Peyer's patch (tissue), 4 donors: ENCODE data around the gene PIR. TPM values are rescaled to one million over a fixed set of nuclear protein-coding genes. Genes with fewer than 3 reads are reported as not detected.

Experiments used
- DNase-seq, 3 donors: peaks; one replicate each; pipeline ENCODE4 v3.0.0-alpha.2; 2017 to 2019
- H3K27ac ChIP-seq, 4 donors: fragments of 200-600 bp; sonication (generic); one replicate each; pipeline ENCODE4 v1.5.1; 2016 to 2019
- H3K27me3 ChIP-seq, 2 donors: fragments of 200-600 bp; sonication (generic); one replicate each; pipeline ENCODE4 v1.5.1; 2019
- H3K36me3 ChIP-seq, 3 donors: fragments of 200-600 bp; sonication (generic); one replicate each; pipeline ENCODE4 v1.5.1; 2016 to 2019
- H3K4me1 ChIP-seq, 4 donors: fragments of 200-600 bp; sonication (generic); one replicate each; pipeline ENCODE4 v1.5.1; 2016 to 2019
- H3K4me3 ChIP-seq, 4 donors: fragments of 200-600 bp; sonication (generic); 1 replicate in 3 of 4; 2 replicates in 1 of 4; pipeline ENCODE4 v1.5.1; 2016 to 2019; ENCODE audit warnings: mild to moderate bottlenecking in 1 of 4
- H3K9me3 ChIP-seq, 4 donors: fragments of 200-600 bp; sonication (generic); one replicate each; pipeline ENCODE4 v1.5.1; 2016 to 2019; ENCODE audit warnings: mild to moderate bottlenecking in 1 of 4
- POLR2A ChIP-seq, 2 donors: fragments of 450-650 bp; IDR thresholded peaks; one replicate each; pipeline ENCODE4 v1.5.1; 2017; ENCODE audit warnings: antibody characterized with exemption in 2 of 2, mild to moderate bottlenecking in 2 of 2, moderate library complexity in 2 of 2
- total RNA-seq, 4 donors: library from RNA; depleted of rRNA; stranded (reverse); fragments of >200 nt; gene quantifications; one replicate each; pipeline ENCODE4 v1.1.0, GENCODE V29; 2016
- TF ChIP-seq, protein P1 (sequence below), 6 experiments: fragments of 450-650 bp in 4 of 6; fragments of 200-600 bp in 2 of 6; sonication (generic) in 1 of 6; IDR thresholded peaks; one replicate each; pipeline ENCODE4 v1.5.1; 2017 to 2019; ENCODE audit warnings: antibody characterized with exemption in 6 of 6, mild to moderate bottlenecking in 3 of 6, moderate library complexity in 1 of 6

The PIR gene
- total RNA-seq, 4 donors from 2014 or later = 5.7 to 23.1 (median 15.8) TPM

GRCh38 chrX:15451913-15452312, 41.2 kb downstream of the PIR start:
- no peak overlapping the region for H3K27ac ChIP-seq
- H3K4me1 ChIP-seq = no peaks in the 10 kb centered on the region
- H3K36me3 ChIP-seq = no peaks in the 10 kb centered on the region
- H3K4me3 ChIP-seq = no peak overlapping the region
- H3K27me3 ChIP-seq = no peaks in the 10 kb centered on the region
- no peaks in the 10 kb centered on the region for H3K9me3 ChIP-seq
- no peak for DNase-seq
- TF ChIP-seq POLR2A (IDR thresholded peaks at IDR 0.05) = no peak
- TF ChIP-seq, protein P1, sequence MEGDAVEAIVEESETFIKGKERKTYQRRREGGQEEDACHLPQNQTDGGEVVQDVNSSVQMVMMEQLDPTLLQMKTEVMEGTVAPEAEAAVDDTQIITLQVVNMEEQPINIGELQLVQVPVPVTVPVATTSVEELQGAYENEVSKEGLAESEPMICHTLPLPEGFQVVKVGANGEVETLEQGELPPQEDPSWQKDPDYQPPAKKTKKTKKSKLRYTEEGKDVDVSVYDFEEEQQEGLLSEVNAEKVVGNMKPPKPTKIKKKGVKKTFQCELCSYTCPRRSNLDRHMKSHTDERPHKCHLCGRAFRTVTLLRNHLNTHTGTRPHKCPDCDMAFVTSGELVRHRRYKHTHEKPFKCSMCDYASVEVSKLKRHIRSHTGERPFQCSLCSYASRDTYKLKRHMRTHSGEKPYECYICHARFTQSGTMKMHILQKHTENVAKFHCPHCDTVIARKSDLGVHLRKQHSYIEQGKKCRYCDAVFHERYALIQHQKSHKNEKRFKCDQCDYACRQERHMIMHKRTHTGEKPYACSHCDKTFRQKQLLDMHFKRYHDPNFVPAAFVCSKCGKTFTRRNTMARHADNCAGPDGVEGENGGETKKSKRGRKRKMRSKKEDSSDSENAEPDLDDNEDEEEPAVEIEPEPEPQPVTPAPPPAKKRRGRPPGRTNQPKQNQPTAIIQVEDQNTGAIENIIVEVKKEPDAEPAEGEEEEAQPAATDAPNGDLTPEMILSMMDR (IDR thresholded peaks at IDR 0.05) = no peak

DNA sequence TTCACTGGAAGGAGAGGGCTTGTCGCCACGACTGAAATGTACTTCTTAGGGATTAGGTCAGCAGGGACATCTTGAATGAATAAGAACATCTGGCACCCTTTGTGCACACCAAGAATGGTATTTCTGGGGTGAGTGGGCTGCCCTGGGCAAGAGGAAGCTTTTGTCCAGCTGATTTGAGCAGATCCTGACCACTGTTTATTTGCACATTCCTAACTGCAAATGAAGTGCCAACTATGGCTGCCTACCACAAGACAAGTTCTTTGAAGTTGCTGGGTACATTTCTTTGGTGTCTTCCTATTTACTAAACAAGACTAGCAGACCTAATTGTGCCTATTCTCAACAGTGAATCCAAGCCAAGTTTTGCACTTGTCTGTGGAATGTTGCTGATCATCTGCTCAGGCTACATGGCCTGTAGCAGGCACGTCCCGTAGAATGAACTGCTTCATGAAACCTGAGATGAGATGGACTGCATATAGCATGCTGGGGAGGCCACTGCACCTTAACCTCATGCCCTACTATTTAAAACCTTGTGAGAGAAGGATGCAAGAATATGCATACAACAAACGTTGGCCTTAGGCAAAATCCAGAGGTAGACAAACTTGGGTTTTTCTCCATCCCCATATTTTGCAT, 45.0 kb downstream of the PIR start:
- H3K36me3 ChIP-seq = no peaks in the 10 kb centered on the region

DNA sequence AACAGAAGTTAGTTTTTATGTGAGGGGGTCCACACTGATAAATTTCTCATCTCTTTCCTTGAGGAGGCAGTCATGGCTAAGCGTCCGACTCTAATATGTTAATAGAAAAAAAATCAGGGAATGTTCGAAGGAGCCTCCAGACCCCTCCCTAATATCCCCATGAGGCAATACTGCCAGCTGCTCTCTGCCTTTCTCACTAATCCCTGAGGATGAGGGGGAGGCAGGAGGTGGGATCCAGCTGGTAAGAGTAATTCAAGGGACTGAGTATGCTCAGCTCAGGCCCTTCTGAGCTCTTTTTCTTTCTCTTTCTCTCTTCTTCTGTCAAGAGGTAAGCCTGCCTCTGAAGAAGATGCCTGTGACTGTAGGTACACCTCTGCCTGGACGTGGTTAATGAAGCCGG, 51.7 kb downstream of the PIR start:
- no peak overlapping the region for H3K4me3 ChIP-seq
- DNase-seq = no peak
- TF ChIP-seq, protein P1 (IDR thresholded peaks at IDR 0.05) = no peak
- TF ChIP-seq POLR2A (IDR thresholded peaks at IDR 0.05) = no peak
- H3K4me1 ChIP-seq = no peaks in the 10 kb centered on the region
- no peaks in the 10 kb centered on the region for H3K9me3 ChIP-seq
- H3K27me3 ChIP-seq = no peaks in the 10 kb centered on the region
- H3K27ac ChIP-seq = no peak overlapping the region
- H3K36me3 ChIP-seq = no peaks in the 10 kb centered on the region

More for the DNA sequence above, 45.0 kb downstream of the PIR start:
- DNase-seq = no peak
- H3K9me3 ChIP-seq = no peaks in the 10 kb centered on the region
- no peak overlapping the region for H3K4me3 ChIP-seq
- TF ChIP-seq POLR2A (IDR thresholded peaks at IDR 0.05) = no peak
- TF ChIP-seq, protein P1 (IDR thresholded peaks at IDR 0.05) = no peak
- H3K4me1 ChIP-seq = no peaks in the 10 kb centered on the region
- no peak overlapping the region for H3K27ac ChIP-seq
- H3K27me3 ChIP-seq = no peaks in the 10 kb centered on the region

GRCh38 chrX:15438332-15438731, 54.8 kb downstream of the PIR start:
- Histone ChIP-seq H3K4me3 (no peak overlapping the region), H3K27me3 (no peaks in the 10 kb centered on the region), H3K27ac (no peak overlapping the region), H3K36me3 (no peaks in the 10 kb centered on the region), H3K9me3 (no peaks in the 10 kb centered on the region), H3K4me1 (no peaks in the 10 kb centered on the region)
- DNase-seq = no peak
- TF ChIP-seq, protein P1 (IDR thresholded peaks at IDR 0.05) = no peak
- TF ChIP-seq POLR2A (IDR thresholded peaks at IDR 0.05) = no peak

GRCh38 chrX:15437724-15438123, 55.4 kb downstream of the PIR start:
- no peaks in the 10 kb centered on the region for H3K4me1 ChIP-seq
- DNase-seq = no peak
- TF ChIP-seq, protein P1 (IDR thresholded peaks at IDR 0.05) = no peak
- TF ChIP-seq POLR2A (IDR thresholded peaks at IDR 0.05) = no peak

More at GRCh38 chrX:15437724-15438123, 55.4 kb downstream of the PIR start:
- no peaks in the 10 kb centered on the region for H3K9me3 ChIP-seq
- H3K27ac ChIP-seq = no peak overlapping the region
- no peaks in the 10 kb centered on the region for H3K36me3 ChIP-seq
- H3K4me3 ChIP-seq = no peak overlapping the region
- H3K27me3 ChIP-seq = no peaks in the 10 kb centered on the region
